ENCODE measurements around the gene ADSL. TPM values are rescaled to one million over a fixed set of nuclear protein-coding genes. Genes with fewer than 3 reads are reported as not detected.
"Not testable (repeated sequence)": the region's sequence is repeated elsewhere in the genome, so short reads cannot be mapped to it uniquely, and the experiment has no call there.

Gene ADSL
- total and polyA plus RNA-seq, 4 donors, result 19.4 to 54.5 (median 39.8) TPM

DNA sequence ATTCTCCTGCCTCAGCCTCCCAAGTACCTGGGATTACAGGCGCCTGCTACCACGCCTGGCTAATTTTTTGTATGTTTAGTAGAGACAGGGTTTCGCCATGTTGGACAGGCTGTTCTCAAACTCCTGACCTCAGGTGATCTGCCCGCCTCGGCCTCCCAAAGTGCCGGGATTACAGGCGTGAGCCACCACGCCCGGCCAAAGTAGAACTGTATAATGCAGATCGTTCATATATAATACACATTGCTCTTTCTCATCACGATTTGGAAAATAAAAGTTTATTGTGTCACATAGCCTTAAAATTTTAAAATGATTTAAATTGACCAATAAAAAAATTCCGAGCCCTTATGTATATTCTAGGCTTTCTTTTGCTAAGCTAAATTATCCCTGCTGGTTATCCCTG is 34.7 kb upstream of the ADSL start:
- H3K4me3 ChIP-seq (ENCODE audit: low read depth in 1 of 3, low read length in 3 of 3); H3K27me3 ChIP-seq (ENCODE audit: control insufficient read depth in 4 of 4, insufficient read depth in 4 of 4, low read length in 3 of 4); H3K9me3 ChIP-seq (ENCODE audit: control insufficient read depth in 4 of 4, low read length in 3 of 4); H3K27ac ChIP-seq (ENCODE audit: low read depth in 1 of 2, low read length in 2 of 2); DNase-seq (ENCODE audit: low spot score); H3K4me1 ChIP-seq (ENCODE audit: control insufficient read depth in 4 of 4, insufficient read depth in 4 of 4, low read length in 3 of 4); H3K9ac ChIP-seq (ENCODE audit: low read depth in 1 of 2, low read length in 2 of 2): not testable (repeated sequence)
- H3K36me3 ChIP-seq (ENCODE audit: control insufficient read depth in 4 of 4, insufficient read depth in 3 of 4, low read depth in 1 of 4, low read length in 3 of 4), result peaks cover 10 to 85% (median 67%) of the 10 kb centered on the region in 4 donors
- 89% methylated on average over 12 of the region's 12 CpGs for WGBS

DNA sequence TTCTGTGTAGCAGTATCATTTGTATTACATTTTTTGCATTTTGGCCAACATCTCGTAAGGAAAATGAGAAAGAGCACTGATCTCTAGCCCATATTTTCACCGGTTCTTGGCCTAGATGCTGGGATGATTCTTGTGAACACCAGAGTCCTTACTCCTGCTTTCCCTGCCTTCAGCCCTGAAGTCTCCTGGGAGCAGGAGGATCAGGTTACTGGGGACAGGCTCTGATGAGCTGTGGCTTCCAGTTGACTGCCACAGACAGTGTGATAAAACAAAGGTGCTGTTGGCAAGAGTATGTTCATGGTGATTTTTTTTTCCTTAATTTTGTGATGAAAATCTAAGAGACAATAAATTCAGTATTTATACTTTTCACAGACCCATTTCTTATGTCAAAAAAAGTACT is 34.2 kb upstream of the ADSL start:
- Histone ChIP-seq H3K4me1 (ENCODE audit: control insufficient read depth in 4 of 4, insufficient read depth in 4 of 4, low read length in 3 of 4) (no peaks in the 10 kb centered on the region), H3K4me3 (ENCODE audit: low read depth in 1 of 3, low read length in 3 of 3) (no peak overlapping the region), H3K27me3 (ENCODE audit: control insufficient read depth in 4 of 4, insufficient read depth in 4 of 4, low read length in 3 of 4) (no peaks in the 10 kb centered on the region), H3K27ac (ENCODE audit: low read depth in 1 of 2, low read length in 2 of 2) (no peak overlapping the region), H3K9ac (ENCODE audit: low read depth in 1 of 2, low read length in 2 of 2) (no peak overlapping the region), H3K36me3 (ENCODE audit: control insufficient read depth in 4 of 4, insufficient read depth in 3 of 4, low read depth in 1 of 4, low read length in 3 of 4) (peaks cover 10 to 87% (median 71%) of the 10 kb centered on the region in 4 donors), H3K9me3 (ENCODE audit: control insufficient read depth in 4 of 4, low read length in 3 of 4) (no peaks in the 10 kb centered on the region)
- 97% methylated on average over 2 of the region's 2 CpGs for WGBS
- no peak for DNase-seq (ENCODE audit: low spot score)
- TF ChIP-seq, protein P1, sequence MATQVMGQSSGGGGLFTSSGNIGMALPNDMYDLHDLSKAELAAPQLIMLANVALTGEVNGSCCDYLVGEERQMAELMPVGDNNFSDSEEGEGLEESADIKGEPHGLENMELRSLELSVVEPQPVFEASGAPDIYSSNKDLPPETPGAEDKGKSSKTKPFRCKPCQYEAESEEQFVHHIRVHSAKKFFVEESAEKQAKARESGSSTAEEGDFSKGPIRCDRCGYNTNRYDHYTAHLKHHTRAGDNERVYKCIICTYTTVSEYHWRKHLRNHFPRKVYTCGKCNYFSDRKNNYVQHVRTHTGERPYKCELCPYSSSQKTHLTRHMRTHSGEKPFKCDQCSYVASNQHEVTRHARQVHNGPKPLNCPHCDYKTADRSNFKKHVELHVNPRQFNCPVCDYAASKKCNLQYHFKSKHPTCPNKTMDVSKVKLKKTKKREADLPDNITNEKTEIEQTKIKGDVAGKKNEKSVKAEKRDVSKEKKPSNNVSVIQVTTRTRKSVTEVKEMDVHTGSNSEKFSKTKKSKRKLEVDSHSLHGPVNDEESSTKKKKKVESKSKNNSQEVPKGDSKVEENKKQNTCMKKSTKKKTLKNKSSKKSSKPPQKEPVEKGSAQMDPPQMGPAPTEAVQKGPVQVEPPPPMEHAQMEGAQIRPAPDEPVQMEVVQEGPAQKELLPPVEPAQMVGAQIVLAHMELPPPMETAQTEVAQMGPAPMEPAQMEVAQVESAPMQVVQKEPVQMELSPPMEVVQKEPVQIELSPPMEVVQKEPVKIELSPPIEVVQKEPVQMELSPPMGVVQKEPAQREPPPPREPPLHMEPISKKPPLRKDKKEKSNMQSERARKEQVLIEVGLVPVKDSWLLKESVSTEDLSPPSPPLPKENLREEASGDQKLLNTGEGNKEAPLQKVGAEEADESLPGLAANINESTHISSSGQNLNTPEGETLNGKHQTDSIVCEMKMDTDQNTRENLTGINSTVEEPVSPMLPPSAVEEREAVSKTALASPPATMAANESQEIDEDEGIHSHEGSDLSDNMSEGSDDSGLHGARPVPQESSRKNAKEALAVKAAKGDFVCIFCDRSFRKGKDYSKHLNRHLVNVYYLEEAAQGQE (IDR thresholded peaks at IDR 0.05), result no peak
- TF ChIP-seq TAF1 (conservative IDR thresholded peaks at IDR 0.05) (no peak), FOXA1 (IDR thresholded peaks at IDR 0.05) (no peak)

DNA sequence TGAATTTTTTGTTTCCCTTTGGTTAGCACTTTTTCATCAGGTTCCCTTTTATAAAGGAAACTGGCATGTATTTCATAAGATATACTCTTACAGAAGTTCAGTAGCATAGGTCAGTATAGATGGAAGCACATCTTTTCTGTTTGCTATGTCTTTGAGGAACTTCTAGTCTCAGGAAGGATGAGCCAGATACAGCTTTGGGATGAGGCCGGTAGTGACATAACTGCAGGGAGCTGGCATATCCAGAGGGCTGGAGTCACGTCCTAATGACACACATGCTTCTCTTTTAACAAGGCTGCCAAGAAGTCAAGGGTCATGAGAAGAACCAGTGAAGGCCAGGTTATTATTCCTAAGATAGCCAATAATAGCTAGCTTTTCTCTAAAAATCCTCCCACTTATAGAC is 33.3 kb upstream of the ADSL start:
- no peak overlapping the region for H3K9ac ChIP-seq (ENCODE audit: low read depth in 1 of 2, low read length in 2 of 2)
- no peak for DNase-seq (ENCODE audit: low spot score)
- TF ChIP-seq RXRA (IDR thresholded peaks at IDR 0.05) (no peak), SP1 (IDR thresholded peaks at IDR 0.05) (no peak), TAF1 (conservative IDR thresholded peaks at IDR 0.05) (no peak), JUND (IDR thresholded peaks at IDR 0.05) (no peak), RAD21 (IDR thresholded peaks at IDR 0.05) (no peak), FOXA2 (IDR thresholded peaks at IDR 0.05) (no peak), NR2F2 (IDR thresholded peaks at IDR 0.05) (no peak), HNF4G (IDR thresholded peaks at IDR 0.05) (no peak), GABPA (IDR thresholded peaks at IDR 0.05 in 1 of 2, conservative IDR thresholded peaks at IDR 0.05 in 1 of 2) (no peak), YY1 (IDR thresholded peaks at IDR 0.05) (no peak), FOXA1 (IDR thresholded peaks at IDR 0.05) (no peak), HNF4A (conservative IDR thresholded peaks at IDR 0.05) (no peak)
- TF ChIP-seq, protein P2, sequence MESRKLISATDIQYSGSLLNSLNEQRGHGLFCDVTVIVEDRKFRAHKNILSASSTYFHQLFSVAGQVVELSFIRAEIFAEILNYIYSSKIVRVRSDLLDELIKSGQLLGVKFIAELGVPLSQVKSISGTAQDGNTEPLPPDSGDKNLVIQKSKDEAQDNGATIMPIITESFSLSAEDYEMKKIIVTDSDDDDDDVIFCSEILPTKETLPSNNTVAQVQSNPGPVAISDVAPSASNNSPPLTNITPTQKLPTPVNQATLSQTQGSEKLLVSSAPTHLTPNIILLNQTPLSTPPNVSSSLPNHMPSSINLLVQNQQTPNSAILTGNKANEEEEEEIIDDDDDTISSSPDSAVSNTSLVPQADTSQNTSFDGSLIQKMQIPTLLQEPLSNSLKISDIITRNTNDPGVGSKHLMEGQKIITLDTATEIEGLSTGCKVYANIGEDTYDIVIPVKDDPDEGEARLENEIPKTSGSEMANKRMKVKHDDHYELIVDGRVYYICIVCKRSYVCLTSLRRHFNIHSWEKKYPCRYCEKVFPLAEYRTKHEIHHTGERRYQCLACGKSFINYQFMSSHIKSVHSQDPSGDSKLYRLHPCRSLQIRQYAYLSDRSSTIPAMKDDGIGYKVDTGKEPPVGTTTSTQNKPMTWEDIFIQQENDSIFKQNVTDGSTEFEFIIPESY (IDR thresholded peaks at IDR 0.05), result no peak
- TF ChIP-seq, protein P3, sequence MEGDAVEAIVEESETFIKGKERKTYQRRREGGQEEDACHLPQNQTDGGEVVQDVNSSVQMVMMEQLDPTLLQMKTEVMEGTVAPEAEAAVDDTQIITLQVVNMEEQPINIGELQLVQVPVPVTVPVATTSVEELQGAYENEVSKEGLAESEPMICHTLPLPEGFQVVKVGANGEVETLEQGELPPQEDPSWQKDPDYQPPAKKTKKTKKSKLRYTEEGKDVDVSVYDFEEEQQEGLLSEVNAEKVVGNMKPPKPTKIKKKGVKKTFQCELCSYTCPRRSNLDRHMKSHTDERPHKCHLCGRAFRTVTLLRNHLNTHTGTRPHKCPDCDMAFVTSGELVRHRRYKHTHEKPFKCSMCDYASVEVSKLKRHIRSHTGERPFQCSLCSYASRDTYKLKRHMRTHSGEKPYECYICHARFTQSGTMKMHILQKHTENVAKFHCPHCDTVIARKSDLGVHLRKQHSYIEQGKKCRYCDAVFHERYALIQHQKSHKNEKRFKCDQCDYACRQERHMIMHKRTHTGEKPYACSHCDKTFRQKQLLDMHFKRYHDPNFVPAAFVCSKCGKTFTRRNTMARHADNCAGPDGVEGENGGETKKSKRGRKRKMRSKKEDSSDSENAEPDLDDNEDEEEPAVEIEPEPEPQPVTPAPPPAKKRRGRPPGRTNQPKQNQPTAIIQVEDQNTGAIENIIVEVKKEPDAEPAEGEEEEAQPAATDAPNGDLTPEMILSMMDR (IDR thresholded peaks at IDR 0.05; ENCODE audit: low read depth, low read length, missing input control), result no peak
- TF ChIP-seq, protein P4, sequence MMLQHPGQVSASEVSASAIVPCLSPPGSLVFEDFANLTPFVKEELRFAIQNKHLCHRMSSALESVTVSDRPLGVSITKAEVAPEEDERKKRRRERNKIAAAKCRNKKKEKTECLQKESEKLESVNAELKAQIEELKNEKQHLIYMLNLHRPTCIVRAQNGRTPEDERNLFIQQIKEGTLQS (IDR thresholded peaks at IDR 0.05), result no peak
- no peaks in the 10 kb centered on the region for H3K9me3 ChIP-seq (ENCODE audit: control insufficient read depth in 4 of 4, low read length in 3 of 4)
- no peaks in the 10 kb centered on the region for H3K27me3 ChIP-seq (ENCODE audit: control insufficient read depth in 4 of 4, insufficient read depth in 4 of 4, low read length in 3 of 4)
- no peak overlapping the region for H3K4me3 ChIP-seq (ENCODE audit: low read depth in 1 of 3, low read length in 3 of 3)
- WGBS, result 25% methylated on average over 2 of the region's 2 CpGs
- no peaks in the 10 kb centered on the region for H3K4me1 ChIP-seq (ENCODE audit: control insufficient read depth in 4 of 4, insufficient read depth in 4 of 4, low read length in 3 of 4)
- H3K27ac ChIP-seq (ENCODE audit: low read depth in 1 of 2, low read length in 2 of 2), result no peak overlapping the region
- H3K36me3 ChIP-seq (ENCODE audit: control insufficient read depth in 4 of 4, insufficient read depth in 3 of 4, low read depth in 1 of 4, low read length in 3 of 4), result peaks cover 9 to 84% (median 74%) of the 10 kb centered on the region in 4 donors

All from liver (tissue), 9 donors.